ENCODE data around the gene GGA1. TPM values are rescaled to one million over a fixed set of nuclear protein-coding genes. Genes with fewer than 3 reads are reported as not detected.

Gene GGA1, protein sequence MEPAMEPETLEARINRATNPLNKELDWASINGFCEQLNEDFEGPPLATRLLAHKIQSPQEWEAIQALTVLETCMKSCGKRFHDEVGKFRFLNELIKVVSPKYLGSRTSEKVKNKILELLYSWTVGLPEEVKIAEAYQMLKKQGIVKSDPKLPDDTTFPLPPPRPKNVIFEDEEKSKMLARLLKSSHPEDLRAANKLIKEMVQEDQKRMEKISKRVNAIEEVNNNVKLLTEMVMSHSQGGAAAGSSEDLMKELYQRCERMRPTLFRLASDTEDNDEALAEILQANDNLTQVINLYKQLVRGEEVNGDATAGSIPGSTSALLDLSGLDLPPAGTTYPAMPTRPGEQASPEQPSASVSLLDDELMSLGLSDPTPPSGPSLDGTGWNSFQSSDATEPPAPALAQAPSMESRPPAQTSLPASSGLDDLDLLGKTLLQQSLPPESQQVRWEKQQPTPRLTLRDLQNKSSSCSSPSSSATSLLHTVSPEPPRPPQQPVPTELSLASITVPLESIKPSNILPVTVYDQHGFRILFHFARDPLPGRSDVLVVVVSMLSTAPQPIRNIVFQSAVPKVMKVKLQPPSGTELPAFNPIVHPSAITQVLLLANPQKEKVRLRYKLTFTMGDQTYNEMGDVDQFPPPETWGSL
- 27.3 TPM for total RNA-seq

DNA sequence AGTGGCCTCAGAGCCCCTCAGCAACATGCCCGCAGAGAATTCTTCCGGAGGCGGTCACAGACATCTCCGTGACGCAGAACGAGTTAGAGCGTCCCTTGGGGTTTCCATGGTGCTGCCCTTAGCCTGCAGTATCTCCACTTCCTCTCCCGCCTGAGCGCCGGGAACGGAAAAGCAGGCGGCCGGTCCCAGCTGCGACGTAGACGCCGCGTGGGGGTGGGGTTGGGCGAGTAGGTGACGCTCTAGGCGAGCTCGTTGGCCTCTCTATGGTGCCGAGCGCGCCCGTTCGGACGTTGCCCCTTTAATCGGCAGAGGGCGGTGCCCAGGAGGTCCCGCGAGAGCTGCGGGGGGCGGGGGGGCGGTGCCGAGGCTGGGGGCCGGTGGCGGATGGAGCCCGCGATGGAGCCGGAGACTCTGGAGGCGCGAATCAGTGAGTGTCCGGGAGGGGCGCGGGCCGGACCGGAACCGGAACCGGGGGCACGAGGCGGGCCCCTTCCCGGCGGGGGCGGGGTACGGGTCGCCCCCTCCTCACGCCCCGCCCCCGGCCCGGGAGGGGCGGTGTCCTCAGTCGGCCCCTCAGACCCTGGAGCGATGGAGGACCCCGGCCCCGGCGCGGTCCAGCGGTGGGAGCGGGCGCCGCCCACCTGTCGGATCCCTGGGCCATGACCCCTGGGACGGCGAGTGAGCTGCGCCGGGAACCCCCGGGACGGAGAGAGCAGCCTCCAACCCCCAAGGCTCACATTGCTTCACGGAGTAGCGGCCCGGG, at the start of gene GGA1:
TSS of gene GGA1 (plus strand) at position 358 of the 763 bp plus-strand sequence. CDS start at position 385, 27 bp downstream.
- ATAC-seq = peak; percentile 89
- peak; percentile 96 for DNase-seq (ENCODE audit: low spot score)

DNA sequence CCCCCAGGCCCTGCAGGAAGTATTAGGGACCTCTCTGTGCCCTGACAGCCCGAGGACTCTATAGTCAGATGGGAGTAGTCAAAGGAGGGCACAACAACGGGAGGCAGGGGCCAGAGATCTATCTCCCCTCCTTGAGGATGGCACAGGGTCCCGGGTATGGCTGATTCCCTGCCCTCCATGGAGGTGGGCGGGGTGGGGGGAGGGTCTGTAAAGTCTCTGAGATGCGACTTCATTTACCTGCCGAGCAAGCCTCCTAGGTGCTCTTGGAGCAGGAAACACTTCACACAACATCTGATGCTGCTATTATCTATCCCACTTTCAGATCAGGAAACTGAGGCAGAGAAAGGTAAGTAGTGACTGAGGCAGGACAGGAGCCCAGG, 49.1 kb upstream of the GGA1 start:
- no peak for DNase-seq (ENCODE audit: low spot score)
- no peak for ATAC-seq

DNA sequence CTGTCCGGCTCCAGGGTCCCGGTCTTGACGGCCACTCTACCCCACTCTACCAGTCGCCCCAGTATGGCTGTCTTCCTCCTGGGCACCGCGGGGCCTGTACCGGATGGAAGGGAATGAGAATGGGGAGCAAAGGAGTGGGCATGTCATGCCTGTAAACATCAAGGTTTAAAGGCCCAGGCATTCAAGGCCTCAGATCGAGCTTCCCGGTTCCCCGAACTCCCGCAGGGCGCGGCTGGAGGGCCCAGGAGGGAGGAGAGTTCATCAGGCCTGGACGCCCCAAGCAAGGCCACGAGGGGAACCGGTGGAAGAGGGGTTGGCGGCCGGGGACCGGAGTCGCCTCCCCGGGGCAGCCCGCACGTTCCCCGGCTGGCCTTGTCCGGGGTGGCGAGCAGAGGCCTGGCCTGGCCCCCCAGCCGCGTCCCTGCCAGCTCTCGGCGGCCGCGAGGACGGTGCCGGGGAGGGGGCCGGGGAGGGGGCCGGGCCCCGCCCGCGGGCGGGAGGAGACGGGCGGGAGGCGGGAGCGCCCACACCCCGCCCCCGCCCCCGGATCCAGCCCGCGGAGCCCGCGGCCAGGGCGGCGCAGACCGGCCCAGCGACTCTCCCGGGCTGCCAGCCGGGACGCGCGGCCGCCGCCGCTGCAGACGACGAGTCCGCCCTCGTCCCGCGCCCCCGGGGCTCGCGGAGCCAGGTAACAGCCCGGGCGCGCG, 48.6 kb upstream of the GGA1 start, which contains the start of gene CDC42EP1:
TSS of gene CDC42EP1 (plus strand) at position 580 of the 707 bp plus-strand sequence. CDS start 5,870 bp downstream, outside the sequence.
- DNase-seq (ENCODE audit: low spot score) (peak; percentile 78), ATAC-seq (peak; percentile 70)

DNA sequence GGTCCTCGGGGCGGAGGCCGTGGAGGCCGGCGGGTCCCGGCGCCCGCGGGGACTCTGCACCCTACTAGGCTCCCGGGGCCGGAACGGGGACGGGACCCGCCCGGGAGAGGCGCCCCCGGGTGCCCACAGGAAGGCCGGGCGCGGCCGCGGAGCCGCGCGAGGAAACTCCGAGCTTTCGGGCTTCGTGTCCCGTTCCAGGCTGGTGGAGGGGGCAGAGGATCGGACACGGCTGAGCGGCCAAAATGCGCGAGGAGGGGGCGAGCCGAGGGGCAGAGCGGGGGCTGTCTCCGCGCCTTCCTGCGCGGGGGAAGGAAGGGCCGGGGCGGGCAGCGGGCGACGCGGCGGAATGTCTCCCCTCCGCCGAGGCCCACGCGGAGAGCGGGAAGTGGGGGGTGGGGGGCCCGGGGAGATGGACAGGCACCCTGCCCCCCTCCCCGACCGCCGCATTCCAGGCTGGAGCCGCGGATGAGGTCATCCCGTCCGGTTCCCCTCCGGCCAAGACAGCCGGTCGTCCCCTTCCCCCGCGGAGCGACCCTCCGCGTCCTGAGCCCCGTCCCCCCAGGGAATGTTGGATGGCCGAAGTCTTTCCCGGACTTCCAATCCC, 47.9 kb upstream of the GGA1 start:
- ATAC-seq = peak; percentile 14
- no peak for DNase-seq (ENCODE audit: low spot score)

DNA sequence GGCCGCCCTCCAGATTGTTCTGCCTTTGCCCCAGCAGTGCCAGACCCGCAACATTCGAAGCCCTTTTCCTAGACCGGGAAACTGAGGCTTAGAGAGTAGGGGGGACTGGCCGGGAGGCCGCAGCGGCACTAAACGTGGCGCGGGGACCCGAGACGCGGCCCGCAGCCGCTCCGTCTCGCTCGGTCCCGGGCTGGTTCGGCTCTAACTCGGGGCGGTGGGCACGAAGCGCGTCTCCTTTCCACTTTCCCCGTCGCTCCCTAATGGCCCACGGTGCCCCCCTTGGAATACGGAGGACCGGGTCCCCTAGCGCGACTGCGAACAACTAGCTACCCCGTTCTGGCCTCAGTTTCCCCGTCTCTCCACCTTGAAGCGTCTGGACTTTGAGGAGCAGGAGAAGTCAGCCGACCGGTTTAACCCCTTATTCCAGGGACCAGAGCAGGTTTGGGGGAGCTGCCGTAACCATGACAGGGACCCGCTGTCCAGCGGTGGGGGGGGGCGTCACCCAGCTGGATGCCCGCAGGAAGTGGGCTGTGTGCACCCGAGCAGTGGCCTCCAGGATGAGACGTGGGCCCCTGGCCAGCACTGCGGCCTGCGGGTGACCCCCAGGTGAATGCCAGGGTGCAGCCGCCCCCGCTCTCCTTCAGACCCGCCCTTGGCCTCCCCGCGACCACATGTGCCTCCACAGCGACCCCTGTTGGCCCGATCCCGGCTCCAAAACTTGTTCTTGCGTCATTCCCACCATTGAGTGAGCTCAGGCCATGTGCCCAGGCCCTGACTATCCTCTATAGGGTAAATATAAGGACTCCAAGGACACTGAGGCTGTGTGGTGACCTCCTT, 47.2 kb upstream of the GGA1 start:
- ATAC-seq (peak; percentile 63), DNase-seq (ENCODE audit: low spot score) (peak; percentile 95)

DNA sequence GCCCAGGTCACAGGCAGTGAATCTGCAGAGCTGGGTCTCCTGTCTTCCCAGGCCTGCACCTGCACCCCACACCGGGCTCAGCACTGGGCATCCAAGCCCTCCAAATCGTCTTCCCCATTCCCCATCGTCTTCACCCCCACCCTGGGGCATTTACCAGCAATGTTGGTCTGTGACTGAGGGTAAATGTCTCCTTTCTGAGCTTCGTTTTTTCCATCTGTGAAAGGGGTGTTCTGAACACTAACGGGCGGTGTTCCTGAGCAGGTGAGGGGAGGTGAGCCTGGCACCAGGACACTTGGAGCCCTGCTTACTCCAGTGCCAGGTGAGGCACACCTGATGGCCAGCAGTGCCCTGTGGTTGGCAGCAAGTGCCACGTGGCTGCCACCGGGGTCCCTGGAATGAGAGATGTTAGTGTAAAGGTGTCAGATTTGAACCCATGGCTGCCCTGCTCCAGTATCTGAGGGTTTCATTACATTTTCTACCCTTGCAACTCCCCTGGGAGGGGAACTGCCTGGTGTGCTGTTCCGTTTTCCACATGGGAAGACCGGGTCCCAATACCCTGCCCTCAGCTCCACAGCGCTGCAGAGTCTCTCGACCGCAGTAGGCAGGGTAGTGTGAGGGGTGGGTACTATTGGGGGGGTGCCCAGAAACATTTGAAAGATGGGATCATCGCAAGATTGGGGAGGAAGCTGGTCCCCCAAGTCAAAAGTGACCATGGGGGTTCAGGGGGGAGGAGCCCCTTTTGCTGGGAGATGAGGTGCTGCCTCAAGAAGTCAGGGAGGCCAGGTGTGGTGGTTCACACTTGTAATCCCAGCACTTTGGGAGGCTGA, 46.4 kb upstream of the GGA1 start:
- DNase-seq (ENCODE audit: low spot score) = no peak
- ATAC-seq = no peak

DNA sequence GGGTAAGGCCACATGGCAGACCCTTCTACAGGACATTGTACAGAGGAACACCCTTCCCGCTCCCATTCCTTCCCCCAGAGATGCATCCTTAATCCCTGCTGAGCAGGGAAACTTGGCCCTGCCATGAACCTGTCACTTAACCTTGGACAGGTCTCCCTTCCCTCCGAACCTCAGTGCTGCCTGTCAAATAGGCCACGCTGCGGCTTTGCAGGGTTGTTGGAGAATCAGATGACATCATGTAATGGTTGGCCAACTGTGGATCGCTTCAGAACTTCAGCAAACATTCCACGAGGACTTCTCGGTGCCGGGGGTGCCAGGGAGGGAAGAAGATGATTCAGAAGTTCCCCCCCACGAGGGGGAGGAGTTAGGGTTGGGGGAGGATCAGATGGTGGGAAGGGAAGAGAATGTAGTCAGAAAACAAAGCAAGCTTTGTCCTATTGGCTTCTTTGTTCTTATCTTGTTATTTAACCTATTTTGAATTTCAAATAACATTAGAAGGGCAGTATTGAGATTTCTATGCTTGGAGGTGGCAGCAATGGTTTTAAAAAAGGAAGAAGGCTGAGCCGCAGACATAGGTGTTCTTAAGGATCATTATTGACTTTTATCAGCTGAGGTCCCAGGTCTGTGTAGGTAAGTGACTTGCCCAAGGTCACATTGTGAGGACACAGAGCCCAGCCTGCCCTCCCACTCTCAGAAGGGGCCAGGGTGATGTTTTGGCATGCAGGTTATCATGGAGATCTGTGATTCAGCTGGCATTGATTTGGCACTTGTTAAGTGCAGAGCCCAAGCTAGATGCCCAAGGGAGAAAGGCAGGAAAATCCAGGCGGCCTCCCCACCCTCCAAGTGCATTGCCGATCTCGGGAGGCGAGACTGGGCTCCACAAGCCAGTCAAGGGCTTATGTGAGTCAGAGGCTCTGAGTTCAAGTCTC, 45.2 kb upstream of the GGA1 start:
- ATAC-seq (no peak), DNase-seq (ENCODE audit: low spot score) (no peak)

DNA sequence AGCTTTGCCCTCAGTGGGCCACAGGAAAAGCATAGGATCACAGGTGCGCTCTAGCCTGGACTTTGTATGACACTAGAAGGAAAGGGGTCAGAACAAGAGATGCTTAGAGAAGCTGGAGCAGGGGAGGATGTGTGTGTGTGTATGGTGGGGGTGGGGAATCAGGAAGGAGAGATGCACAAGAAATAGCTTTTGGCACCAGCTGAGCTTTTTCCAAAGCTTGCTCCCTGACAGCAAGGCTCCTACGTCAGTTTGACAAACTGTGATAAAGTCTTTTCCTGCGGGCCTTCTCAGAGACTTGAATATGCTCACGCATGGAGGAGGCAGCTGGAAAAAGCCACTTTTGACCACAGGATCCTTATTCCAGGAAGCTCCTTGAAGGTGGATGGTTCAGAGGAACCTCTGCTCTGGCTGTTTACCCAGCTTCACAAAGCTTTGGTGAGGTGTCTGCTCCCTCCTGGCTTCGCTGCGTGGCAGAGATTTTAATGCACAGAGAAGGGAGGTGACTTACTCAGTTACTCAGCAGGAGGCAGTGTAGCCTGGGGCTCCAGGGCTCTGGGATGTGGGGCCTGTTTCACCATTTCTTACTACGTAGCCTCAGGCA, 44.4 kb upstream of the GGA1 start:
- no peak for DNase-seq (ENCODE audit: low spot score)
- ATAC-seq = no peak

DNA sequence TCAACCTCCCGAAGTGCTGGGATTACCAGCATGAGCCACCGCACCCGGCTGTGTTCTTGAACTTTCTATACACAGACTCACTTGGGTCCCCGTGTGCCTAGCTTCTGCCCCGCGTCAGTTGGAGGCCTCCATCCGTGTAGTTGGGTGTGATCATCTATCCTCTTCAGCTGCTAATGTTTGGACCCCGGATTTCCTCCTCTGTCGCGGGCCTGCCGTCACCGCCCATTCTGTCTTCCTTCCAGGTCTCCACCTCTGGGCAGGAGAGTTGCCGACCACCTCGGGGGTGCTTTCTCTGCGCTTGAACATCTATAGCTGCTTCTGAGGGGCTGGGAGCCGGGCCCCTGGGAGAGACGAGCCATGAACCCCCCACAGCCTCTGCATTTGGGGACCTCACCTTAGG, 42.8 kb upstream of the GGA1 start:
- ATAC-seq = no peak

DNA sequence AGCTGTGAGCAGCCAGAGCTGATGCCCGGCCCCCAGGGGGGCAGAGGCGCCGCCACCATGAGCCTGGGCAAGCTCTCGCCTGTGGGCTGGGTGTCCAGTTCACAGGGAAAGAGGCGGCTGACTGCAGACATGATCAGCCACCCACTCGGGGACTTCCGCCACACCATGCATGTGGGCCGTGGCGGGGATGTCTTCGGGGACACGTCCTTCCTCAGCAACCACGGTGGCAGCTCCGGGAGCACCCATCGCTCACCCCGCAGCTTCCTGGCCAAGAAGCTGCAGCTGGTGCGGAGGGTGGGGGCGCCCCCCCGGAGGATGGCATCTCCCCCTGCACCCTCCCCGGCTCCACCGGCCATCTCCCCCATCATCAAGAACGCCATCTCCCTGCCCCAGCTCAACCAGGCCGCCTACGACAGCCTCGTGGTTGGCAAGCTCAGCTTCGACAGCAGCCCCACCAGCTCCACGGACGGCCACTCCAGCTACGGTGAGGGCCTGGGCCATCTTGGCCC, 42.3 kb upstream of the GGA1 start:
- DNase-seq (ENCODE audit: low spot score) (no peak), ATAC-seq (no peak)

More for the DNA sequence above, 42.8 kb upstream of the GGA1 start:
- DNase-seq (ENCODE audit: low spot score) = no peak

DNA sequence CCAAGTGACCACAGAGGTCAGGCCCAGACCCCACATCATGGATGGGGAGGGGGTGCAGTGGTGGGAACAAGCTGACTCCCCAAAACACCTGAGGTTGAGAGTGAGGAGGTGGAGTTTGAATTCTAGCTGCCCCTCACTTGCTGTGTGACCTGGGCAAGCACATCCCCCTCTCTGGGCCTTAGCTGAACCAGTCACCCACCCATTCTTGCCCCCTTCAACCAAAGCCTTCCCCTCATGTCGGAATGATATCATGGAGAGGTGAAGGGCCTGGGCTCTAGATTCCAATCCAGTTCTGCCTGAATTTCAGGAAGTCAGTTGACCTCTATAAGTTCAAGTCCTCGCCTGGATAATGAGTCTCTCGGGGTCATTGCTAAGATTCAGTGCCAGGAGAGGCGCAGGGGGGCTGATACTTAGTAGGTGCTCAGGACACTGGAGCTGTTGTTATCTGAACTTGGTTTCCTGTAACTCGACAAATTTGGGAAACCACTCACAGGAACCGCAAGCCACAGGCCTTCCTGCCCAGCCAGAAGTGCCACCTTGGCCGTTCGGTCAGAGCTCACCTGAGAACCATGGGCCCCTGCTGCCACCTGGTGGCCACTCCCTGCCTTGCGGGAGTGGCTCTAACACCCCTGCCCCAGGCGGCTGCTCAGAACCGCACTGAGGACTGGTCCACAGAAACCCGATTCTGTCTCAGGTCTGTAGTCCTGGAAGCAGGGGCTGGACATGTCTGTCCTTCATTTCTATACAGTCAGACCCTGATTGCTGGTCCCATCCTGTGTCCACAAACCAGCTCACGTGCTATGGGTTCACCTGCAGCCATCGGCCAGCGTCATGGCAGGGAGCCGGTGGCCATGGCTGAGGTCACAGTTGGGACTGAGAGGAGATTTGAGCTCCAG, 41.5 kb upstream of the GGA1 start:
- peak; percentile 72 for ATAC-seq
- DNase-seq (ENCODE audit: low spot score) = peak; percentile 90

DNA sequence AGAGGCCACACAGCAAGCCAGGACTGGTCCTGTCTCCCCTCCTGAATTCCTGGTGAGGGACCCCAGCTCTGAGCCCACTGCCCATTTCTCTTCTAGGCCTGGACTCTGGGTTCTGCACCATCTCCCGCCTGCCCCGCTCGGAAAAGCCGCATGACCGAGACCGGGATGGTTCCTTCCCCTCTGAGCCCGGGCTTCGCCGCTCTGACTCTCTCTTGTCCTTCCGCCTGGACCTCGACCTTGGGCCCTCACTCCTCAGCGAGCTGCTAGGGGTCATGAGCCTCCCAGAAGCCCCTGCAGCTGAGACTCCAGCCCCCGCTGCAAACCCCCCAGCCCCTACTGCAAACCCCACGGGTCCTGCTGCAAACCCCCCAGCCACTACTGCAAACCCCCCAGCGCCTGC, 40.6 kb upstream of the GGA1 start:
- no peak for ATAC-seq
- no peak for DNase-seq (ENCODE audit: low spot score)

DNA sequence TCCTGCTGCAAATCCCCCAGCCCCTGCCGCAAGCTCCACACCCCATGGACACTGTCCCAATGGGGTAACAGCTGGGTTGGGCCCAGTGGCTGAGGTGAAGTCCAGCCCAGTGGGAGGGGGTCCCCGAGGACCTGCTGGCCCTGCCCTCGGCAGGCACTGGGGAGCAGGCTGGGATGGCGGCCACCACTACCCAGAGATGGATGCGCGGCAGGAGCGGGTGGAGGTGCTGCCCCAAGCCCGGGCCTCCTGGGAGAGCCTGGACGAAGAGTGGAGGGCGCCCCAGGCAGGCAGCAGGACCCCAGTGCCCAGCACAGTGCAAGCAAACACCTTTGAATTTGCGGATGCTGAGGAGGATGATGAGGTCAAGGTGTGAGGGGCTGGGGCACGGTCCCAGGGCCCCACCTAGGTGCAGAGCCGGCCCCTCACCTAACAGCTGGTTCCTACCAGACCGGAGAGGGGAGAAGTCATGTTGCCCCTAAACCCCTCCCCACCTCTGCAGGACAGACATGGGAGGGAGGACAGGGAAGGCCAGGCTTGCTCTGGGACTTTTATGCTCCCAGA, 40.1 kb upstream of the GGA1 start:
- no peak for DNase-seq (ENCODE audit: low spot score)
- no peak for ATAC-seq

DNA sequence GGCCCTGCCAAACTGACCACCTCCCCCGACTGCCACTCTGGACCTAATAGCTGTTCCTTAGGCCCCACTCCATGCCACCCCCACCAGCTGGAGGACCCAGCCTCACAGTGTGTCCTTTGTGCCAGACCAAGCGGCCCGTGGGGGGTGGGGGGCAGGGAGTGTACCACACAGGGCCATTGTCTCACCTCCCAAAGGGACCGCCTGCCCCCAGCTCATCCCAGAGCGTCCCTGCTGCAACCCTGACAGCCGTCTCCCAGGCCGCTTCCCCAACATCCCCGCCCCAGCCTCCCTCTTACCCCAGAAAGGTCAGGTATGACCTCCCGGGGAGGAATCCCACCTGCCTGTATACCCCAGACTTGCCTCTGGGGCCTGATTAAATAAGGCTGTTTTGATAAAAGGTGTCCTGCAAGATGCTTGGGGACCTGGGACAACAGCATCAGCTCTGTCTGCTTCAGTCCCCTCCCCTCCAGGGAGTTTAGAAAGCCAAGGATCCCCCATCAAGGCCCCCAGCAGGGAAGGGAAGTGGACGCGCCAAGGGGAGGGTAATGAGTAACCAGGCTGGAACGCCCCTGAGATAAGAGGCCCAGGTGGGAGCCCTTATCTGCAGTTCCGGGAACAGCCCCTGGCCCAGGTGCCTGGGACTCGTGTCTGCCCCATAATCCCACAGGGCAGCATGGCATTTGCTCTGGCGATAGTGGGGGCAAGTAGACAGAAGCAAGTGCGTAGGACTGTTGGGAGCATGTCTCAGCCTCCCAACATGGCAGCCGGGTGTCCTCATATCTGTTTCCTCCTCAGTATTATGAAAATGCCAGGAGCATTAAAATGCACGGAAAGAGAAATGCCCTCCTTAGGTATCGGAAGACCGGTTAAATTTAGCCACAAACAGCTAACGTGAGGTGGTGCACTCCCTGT, 39.4 kb upstream of the GGA1 start:
- DNase-seq (ENCODE audit: low spot score) = peak; percentile 90
- peak; percentile 67 for ATAC-seq
